GM18907 (cell line): ENCODE measurements around the gene TMEM41B.
"Not testable (repeated sequence)": the region's sequence is repeated elsewhere in the genome, so short reads cannot be mapped to it uniquely, and the experiment has no call there.

Experiments used
- ATAC-seq: cut with Tn5 transposase; IDR thresholded peaks from one replicate; pipeline ENCODE4 v1.9.1; 2021; ENCODE audit warnings: mild to moderate bottlenecking, moderate library complexity; ENCODE audit not compliant: unreplicated experiment

Gene TMEM41B, protein sequence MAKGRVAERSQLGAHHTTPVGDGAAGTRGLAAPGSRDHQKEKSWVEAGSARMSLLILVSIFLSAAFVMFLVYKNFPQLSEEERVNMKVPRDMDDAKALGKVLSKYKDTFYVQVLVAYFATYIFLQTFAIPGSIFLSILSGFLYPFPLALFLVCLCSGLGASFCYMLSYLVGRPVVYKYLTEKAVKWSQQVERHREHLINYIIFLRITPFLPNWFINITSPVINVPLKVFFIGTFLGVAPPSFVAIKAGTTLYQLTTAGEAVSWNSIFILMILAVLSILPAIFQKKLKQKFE

DNA sequence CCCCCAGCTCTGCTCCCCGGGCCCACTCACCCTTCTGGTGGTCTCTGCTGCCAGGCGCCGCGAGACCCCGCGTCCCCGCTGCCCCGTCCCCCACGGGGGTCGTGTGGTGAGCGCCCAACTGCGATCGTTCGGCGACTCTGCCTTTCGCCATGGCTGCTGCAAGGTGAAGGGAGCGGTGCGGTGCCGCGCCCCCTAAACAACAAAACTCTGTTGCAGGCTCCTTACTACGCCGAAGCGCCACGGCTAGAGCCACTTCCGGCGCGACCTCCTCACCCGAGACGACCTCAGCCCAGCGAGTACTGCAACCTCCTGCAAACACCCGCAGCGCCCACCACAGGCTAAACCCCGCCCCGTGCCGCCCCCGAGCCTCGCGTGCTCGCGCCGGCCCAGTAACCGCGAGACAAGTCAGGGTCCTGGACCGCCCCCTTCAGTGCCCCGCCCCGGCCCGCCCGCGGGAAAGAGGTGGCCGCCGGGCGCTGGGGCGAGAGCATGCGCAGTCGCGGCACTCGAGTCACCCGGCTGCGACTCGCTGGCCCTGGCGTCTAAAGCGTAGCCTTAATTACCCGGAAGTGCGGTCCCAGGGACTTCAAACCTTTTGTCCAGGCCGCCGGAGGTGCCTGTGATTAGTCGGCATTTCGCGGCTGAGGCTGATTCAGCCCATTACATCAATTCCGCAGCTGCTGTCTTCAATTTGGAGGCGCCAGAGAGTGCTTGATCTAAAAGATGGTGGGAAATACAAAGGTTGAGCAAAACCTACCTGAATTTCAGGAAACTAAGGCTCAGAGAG, at the start of gene TMEM41B:
TSS of gene TMEM41B (minus strand) at position 303 of the 787 bp plus-strand sequence. CDS start at position 151, 152 bp downstream.
- peak; percentile 95 for ATAC-seq

DNA sequence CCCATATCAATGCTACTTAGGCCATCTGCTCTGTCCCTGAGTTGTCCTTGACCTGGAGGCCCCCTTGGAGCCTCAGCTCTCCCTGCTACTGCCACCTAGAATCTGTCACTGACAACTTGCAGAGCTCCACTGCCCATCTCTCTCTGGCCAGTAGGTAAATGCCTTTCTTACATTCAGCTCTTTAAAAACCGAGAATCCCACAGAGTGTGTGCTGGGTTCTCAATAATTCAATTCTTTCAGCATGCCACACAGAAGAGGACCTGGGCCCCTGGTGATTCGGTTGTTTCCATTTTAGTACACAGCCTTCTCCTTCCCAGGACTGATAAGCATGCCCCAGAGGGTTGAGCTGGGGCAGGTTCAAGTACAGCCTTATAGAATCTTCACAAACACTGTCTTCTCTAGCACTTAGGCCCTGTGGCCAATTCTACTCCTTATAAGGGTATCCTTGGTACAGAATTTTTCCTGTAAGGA, 48.0 kb upstream of the TMEM41B start:
- ATAC-seq: no peak

DNA sequence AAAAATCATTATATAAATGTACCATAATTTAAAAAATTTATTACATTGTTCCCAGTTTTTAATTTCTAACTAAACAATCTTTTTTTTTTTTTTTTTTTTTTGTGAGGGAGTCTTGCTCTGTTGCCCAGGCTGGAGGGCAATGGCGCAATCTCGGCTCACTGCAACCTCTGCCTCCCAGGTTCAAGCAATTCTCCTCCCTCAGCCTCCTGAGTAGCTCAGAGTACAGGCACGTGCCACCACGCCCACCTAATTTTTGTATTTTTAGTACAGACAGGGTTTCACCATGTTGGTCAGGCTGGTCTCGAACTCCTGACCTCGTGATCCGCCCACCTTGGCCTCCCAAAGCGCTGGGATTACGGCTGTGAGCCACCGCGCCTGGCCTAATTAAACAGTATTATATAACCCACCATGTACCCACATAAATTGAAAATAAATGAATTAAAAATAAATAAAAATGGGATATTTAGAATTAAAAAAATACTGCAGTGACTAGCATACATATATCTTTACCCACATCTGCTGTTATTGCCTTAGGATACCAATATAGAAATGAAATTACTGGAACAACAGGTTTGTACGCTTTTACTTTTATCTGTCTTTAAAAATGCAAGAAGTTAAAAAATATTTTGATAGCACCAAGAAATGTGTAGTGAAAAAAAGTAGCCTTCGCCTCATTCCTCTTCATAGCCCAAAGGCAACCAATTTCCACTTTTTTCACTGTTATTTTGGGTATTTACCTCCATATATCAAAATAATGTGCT, 46.6 kb upstream of the TMEM41B start:
- not testable (repeated sequence) for ATAC-seq

DNA sequence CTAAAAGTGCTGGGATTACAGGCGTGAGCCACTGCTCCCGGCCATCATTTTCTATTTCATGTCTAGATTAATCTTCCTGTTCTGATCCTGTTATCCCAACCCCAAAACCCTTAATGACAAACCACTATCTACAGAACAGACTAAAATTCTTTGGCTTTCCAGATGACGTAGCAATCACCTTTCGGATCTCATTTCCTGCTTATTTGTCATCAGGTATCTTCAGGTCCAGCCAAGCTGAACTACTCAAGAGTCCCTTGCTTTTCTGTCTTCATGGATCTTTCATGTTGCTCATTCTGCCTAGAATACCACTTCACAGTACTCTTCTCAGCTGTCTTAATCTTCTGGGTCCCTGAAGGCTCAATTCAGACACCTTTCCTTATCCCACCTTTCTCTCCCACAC, 42.6 kb upstream of the TMEM41B start:
- no peak for ATAC-seq

DNA sequence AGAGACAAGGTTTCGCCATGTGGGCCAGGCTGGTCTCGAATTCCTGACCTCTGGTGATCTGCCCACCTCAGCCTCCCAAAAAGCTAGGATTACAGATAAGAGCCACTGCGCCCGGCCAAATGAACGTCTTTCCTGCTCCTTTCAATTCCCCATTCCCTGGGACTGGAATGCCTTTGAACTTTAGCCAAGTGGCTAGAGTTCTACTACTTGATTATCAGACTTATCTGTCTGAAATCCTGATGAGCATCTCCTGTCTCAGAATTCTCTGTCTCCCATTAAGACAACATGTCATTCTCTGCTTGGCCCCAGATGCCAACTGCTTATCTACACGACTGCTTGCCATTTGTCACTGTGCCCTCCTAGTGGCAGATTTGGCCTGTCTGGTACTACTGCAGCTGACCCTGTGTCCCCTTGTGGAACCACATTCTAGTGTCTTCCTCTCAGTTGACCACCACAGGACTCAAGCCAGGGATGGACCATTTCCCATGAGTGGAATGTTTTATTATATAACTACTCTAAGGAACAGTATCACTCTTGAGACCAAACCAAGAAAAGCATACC, 37.0 kb upstream of the TMEM41B start:
- ATAC-seq: no peak

DNA sequence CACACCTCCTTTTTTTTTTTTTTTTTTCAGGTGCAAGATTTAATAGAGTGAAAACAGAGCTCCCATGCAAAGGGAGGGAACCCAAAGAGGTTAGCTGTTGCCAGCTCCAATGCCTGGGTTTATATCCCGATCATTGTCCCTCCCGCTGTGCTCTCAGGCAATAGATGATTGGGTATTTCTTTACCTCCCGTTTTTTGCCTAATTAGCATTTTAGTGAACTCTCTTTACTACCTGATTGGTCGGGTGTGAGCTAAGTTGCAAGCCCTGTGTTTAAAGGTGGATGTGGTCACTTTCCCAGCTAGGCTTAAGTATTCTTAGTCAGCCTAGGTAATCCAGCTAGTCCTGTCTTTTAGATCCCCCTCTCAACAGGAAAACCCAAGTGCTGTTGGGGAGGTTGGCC, 33.4 kb upstream of the TMEM41B start:
- ATAC-seq: not testable (repeated sequence)

DNA sequence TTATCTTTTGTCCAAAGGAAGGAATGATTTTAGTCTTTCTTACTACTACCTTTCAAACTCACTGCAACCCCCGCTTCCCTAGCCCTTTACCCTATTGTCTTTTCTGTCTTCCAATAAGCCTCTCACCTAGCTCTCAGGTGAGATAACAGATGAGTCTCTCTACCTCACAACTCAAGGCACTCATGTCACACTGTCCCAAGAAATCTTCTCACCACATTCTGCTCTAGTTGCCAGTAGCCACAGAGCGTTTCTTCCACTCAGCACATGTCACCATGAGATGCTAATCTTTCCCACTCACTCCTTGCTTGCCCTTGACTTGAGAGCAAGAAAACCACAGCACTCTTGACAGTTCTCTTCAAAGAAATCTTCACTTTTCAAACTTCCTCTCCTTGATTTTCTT, 32.7 kb upstream of the TMEM41B start:
- no peak for ATAC-seq

DNA sequence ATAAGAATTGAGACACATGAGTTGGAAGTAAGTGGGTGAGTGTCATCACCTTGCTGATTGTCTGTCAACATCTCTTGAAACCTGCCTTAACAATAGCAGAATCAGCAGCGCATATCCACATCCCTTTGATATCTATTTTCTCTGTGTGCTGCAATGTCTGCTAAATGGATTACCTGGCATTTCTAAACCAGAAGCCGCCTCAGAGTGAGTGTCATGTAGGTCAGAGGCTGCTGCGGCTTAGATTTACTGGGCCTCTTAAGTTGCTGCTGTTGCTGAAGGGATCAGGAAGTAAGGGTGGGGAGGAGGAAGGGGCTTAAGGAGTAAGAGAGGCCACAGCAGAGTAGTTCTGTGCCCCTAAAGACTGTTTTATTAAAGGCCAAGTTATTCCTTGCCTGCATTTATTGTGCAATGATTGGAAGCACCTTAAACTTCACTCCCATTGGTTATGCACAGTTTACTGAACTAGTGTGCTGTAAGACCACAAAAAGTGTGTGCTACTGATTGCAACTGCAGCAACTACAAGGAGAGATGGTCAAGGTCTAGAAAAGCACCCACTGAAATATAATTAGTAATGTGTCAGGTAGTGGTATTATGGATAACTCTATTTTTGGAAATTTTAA, 29.8 kb upstream of the TMEM41B start:
- no peak for ATAC-seq

DNA sequence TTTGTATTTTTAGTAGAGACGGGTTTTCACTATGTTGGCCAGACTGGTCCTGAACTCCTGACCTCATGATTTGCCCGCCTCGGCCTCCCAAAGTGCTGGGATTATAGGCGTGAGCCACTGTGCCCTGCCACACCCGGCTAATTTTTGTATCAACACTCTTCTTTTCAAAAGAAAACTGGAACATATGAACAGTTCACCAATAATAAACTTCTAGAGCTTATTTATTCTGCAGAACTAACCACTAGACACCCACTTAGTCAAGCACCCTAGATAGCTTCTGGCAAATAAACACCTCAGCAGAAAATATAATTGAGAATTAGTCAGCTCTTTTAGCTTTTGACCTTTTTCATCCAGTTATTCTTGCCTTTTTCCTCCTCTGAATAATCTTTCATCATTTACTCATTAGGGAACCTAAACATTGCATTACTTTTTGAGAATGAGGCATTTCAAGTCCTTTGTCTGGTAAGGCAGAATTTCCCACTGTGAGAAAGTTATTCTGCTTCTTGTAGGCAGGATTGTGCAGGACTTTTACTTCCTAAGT, 27.3 kb upstream of the TMEM41B start:
- no peak for ATAC-seq

DNA sequence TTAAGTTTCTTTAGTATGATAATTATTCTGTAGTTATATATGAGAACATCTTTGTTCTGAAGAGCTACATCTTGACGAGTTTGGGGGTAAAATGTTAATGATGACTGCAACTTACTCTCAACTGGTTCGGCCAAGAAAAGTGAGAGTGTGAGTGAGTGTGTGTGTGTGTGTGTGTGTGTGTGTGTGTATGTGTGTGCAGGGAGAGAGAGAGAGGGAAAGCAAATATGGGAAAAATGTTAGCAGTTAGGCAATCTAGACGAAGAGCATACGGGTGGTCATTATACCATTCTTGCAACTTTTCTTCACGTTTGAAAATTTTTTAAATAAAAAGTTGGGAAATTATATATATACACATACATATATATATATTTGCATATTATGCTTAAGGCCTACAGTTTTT, 18.3 kb upstream of the TMEM41B start:
- no peak for ATAC-seq

GRCh38 chr11:9330387-9331384, 16.3 kb upstream of the TMEM41B start:
- no peak for ATAC-seq

DNA sequence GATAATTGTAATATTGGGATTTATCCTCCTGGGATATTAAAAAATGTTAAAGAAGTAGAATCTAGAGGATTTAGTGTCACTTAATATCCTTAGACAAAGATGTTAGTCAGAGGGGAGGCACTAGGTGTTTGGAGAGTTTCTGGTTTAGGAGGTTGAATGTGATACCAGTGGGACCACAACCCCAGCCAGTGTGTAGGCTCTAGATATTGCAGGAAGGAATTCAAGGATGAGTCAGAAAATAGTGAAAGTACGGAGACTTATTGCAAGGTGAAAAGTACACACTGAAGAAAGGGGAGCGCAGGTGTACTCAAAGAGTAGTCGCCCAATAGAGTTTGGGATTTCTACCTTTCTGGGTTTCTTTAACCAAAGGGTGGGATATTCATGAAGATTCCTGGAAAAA, 5.7 kb upstream of the TMEM41B start:
- ATAC-seq: no peak

GRCh38 chr11:9319377-9320001, 5.1 kb upstream of the TMEM41B start:
- ATAC-seq: not testable (repeated sequence)

- ATAC-seq: not testable (repeated sequence)
Observed at GRCh38 chr11:9318442-9319376, 4.3 kb upstream of the TMEM41B start.

GRCh38 chr11:9316334-9316733, 1.9 kb upstream of the TMEM41B start:
- no peak for ATAC-seq

GRCh38 chr11:9315078-9315688, 790 bp upstream of the TMEM41B start:
- ATAC-seq: no peak

GRCh38 chr11:9313648-9314290, 624 bp downstream of the TMEM41B start:
- ATAC-seq: peak; percentile 33
